WERI-Rb-1 (cell line): ENCODE measurements around the gene SLC29A3.

Source experiments
- DNase-seq: peaks from one replicate; pipeline ENCODE4 v3.0.0-alpha.2; 2020
- H3K27ac ChIP-seq: fragments of 250-450 bp; sonication (Bioruptor Pico); 2 replicates; pipeline ENCODE4 v1.5.1; 2020; ENCODE audit warnings: mild to moderate bottlenecking, moderate library complexity
- H3K27me3 ChIP-seq: fragments of 250-450 bp; sonication (Bioruptor Pico); 2 replicates; pipeline ENCODE4 v1.5.1; 2021; ENCODE audit warnings: mild to moderate bottlenecking, low read depth, moderate library complexity; ENCODE audit not compliant: insufficient read depth, severe bottlenecking
- H3K36me3 ChIP-seq: fragments of 250-450 bp; sonication (Bioruptor Pico); 2 replicates; pipeline ENCODE4 v1.5.1; 2020; ENCODE audit warnings: mild to moderate bottlenecking, moderate library complexity
- H3K4me3 ChIP-seq: 2 replicates; pipeline ENCODE4 v1.5.1; 2011; ENCODE audit warnings: low read depth, mild to moderate bottlenecking, control low read depth, low read length
- H3K9me3 ChIP-seq: fragments of 250-450 bp; sonication (Bioruptor Pico); 2 replicates; pipeline ENCODE4 v1.5.1; 2021; ENCODE audit warnings: mild to moderate bottlenecking, moderate library complexity; ENCODE audit not compliant: severe bottlenecking
- CTCF ChIP-seq: IDR thresholded peaks from 2 replicates; pipeline ENCODE4 v1.5.1; 2011; ENCODE audit warnings: low read depth, mild to moderate bottlenecking, control low read depth, inconsistent platforms, low read length

SLC29A3 gene

GRCh38 chr10:71273506-71273905, 45.6 kb upstream of the SLC29A3 start:
- H3K27me3 ChIP-seq: no peaks in the 10 kb centered on the region
- H3K9me3 ChIP-seq: no peaks in the 10 kb centered on the region
- TF ChIP-seq CTCF: no peak
- no peak for DNase-seq
- no peaks in the 10 kb centered on the region for H3K36me3 ChIP-seq
- H3K4me3 ChIP-seq: no peak overlapping the region
- no peak overlapping the region for H3K27ac ChIP-seq

GRCh38 chr10:71274901-71275796, 43.9 kb upstream of the SLC29A3 start:
- H3K4me3 ChIP-seq: no peak overlapping the region
- TF ChIP-seq CTCF: no peak
- no peak for DNase-seq
- H3K36me3 ChIP-seq: no peaks in the 10 kb centered on the region; the same call in 1 of the 2 replicates
- no peak overlapping the region for H3K27ac ChIP-seq
- no peaks in the 10 kb centered on the region for H3K9me3 ChIP-seq
- H3K27me3 ChIP-seq: no peaks in the 10 kb centered on the region

- no peak overlapping the region for H3K4me3 ChIP-seq
- H3K27ac ChIP-seq: no peak overlapping the region
- H3K27me3 ChIP-seq: no peaks in the 10 kb centered on the region
- peaks cover 3% of the 10 kb centered on the region; the same call in 1 of the 2 replicates for H3K36me3 ChIP-seq
- TF ChIP-seq CTCF: no peak
- DNase-seq: no peak
- H3K9me3 ChIP-seq: no peaks in the 10 kb centered on the region
Observed at GRCh38 chr10:71276873-71277272, 42.2 kb upstream of the SLC29A3 start.

GRCh38 chr10:71277914-71278665, 41.0 kb upstream of the SLC29A3 start:
- Histone ChIP-seq H3K4me3 (no peak overlapping the region), H3K9me3 (no peaks in the 10 kb centered on the region), H3K36me3 (peaks cover 4% of the 10 kb centered on the region; the same call in 1 of the 2 replicates), H3K27ac (no peak overlapping the region), H3K27me3 (no peaks in the 10 kb centered on the region)
- DNase-seq: no peak
- TF ChIP-seq CTCF: no peak

- Histone ChIP-seq H3K27ac (peak overlapping the region; percentile 31), H3K9me3 (no peaks in the 10 kb centered on the region), H3K36me3 (peaks cover 4% of the 10 kb centered on the region; the same call in 1 of the 2 replicates), H3K4me3 (no peak overlapping the region), H3K27me3 (no peaks in the 10 kb centered on the region)
- DNase-seq: peak; percentile 45
- no peak for TF ChIP-seq CTCF
Observed at GRCh38 chr10:71278691-71279588, 40.1 kb upstream of the SLC29A3 start.
